Measurements from ENCODE around the gene PHACTR1. TPM values are rescaled to one million over a fixed set of nuclear protein-coding genes. Genes with fewer than 3 reads are reported as not detected.

PHACTR1 gene
- total and polyA plus RNA-seq, 2 of the 4 experiments (the other 2 are of a cell fraction) = not detected

GRCh38 chr6:12861603-12862002 lies 145.0 kb downstream of the PHACTR1 start:
- H3K79me1 ChIP-seq (ENCODE audit: low read depth in 1 of 2, low read length in 2 of 2) = no peaks in the 10 kb centered on the region
- no peak overlapping the region for H3K4ac ChIP-seq (ENCODE audit: low read depth, low read length)
- no peak overlapping the region for H3K18ac ChIP-seq (ENCODE audit: low read depth, low read length)
- H4K20me1 ChIP-seq (ENCODE audit: insufficient read depth, low read length) = no peaks in the 10 kb centered on the region
- H2BK120ac ChIP-seq (ENCODE audit: low read depth, low read length) = no peak overlapping the region
- no peak overlapping the region for H4K5ac ChIP-seq (ENCODE audit: low read depth, low read length)
- no peak overlapping the region for H3K14ac ChIP-seq (replicated peaks; ENCODE audit: low read depth, low read length)
- intact Hi-C loops (cut with micrococcal nuclease) = no loop called here
- H2AK5ac ChIP-seq (ENCODE audit: low read depth, low read length) = no peak overlapping the region
- H3K27ac ChIP-seq (ENCODE audit: insufficient read depth, low read length) = no peak overlapping the region
- no peak overlapping the region for H3K4me3 ChIP-seq (ENCODE audit: insufficient read depth, low read depth, low read length)
- H2AK9ac ChIP-seq (replicated peaks; ENCODE audit: low read depth, low read length, poor library complexity) = no peak overlapping the region
- no peaks in the 10 kb centered on the region; the same call in 1 of the 2 replicates for H3K9me3 ChIP-seq (ENCODE audit: control insufficient read depth, insufficient read depth, low read length)
- DNase-seq (no peak), ATAC-seq (ENCODE audit: low read depth) (no peak)
- H3K36me3 ChIP-seq (ENCODE audit: control insufficient read depth, insufficient read depth, low read length) = no peaks in the 10 kb centered on the region
- POLR2A ChIA-PET (ENCODE audit: unreplicated experiment) = no interaction called here
- CTCF ChIA-PET = no interaction called here
- no peaks in the 10 kb centered on the region for H3K27me3 ChIP-seq (ENCODE audit: control insufficient read depth, insufficient read depth, low read length)
- no peak overlapping the region for H4K91ac ChIP-seq (ENCODE audit: insufficient read depth, low read depth, low read length)
- H3K9ac ChIP-seq (ENCODE audit: low read depth, low read length) = no peak overlapping the region
- no peak overlapping the region for H3K56ac ChIP-seq (ENCODE audit: extremely low read depth, insufficient read depth, low read length)
- H2AFZ ChIP-seq (replicated peaks; ENCODE audit: low read length, poor library complexity) = no peak overlapping the region
- WGBS, 2 experiments (ENCODE audit: extremely low coverage in 2 of 2, insufficient read length in 1 of 2) = no CpG with 5 or more reads among the region's 2 CpGs
- H3K9me1 ChIP-seq (ENCODE audit: insufficient read depth, low read length) = no peaks in the 10 kb centered on the region
- in situ Hi-C loops (cut with MboI; ENCODE audit: low sequenced_read_pairs) = no loop called here
- no peak for TF ChIP-seq POLR2A (IDR thresholded peaks at IDR 0.05; ENCODE audit: low read depth, low read length)
- no peak for TF ChIP-seq BHLHE40 (IDR thresholded peaks at IDR 0.05; ENCODE audit: low read depth, low read length)
- no peak for TF ChIP-seq FOS (IDR thresholded peaks at IDR 0.05; ENCODE audit: low read depth, low read length)
- no peak for TF ChIP-seq CTCF (conservative IDR thresholded peaks at IDR 0.05; ENCODE audit: low read depth, low read length)
- no peak for TF ChIP-seq MAZ (IDR thresholded peaks at IDR 0.05; ENCODE audit: borderline replicate concordance, low read depth, low read length)
- no peak for TF ChIP-seq CEBPB (IDR thresholded peaks at IDR 0.05; ENCODE audit: low read depth, low read length)
- no peak for TF ChIP-seq SMC3 (IDR thresholded peaks at IDR 0.05; ENCODE audit: low read depth, low read length)
- no peak for TF ChIP-seq CHD1 (IDR thresholded peaks at IDR 0.05; ENCODE audit: low read depth, low read length)
- no peak for TF ChIP-seq USF2 (IDR thresholded peaks at IDR 0.05; ENCODE audit: low read depth, low read length)
- TF ChIP-seq MXI1 (IDR thresholded peaks at IDR 0.05; ENCODE audit: borderline replicate concordance, low read depth, low read length) = no peak
- TF ChIP-seq NFE2L2 (IDR thresholded peaks at IDR 0.05; ENCODE audit: low read depth, low read length) = no peak
- TF ChIP-seq ELK1 (IDR thresholded peaks at IDR 0.05; ENCODE audit: borderline replicate concordance, low read depth, low read length) = no peak
- no peak for TF ChIP-seq RFX5 (IDR thresholded peaks at IDR 0.05; ENCODE audit: low read depth, low read length)
- no peak for TF ChIP-seq RAD21 (IDR thresholded peaks at IDR 0.05; ENCODE audit: low read length)
- TF ChIP-seq MAFK (IDR thresholded peaks at IDR 0.05; ENCODE audit: low read depth, low read length) = no peak
- TF ChIP-seq RCOR1 (IDR thresholded peaks at IDR 0.05; ENCODE audit: insufficient replicate concordance, low read length) = no peak
- H3K23ac ChIP-seq (ENCODE audit: low read depth, low read length) = no peak overlapping the region
- no peaks in the 10 kb centered on the region for H3K4me1 ChIP-seq (ENCODE audit: control insufficient read depth, insufficient read depth, low read length)
- no peak overlapping the region for H2BK5ac ChIP-seq (ENCODE audit: low read depth, low read length, poor library complexity, severe bottlenecking)
- H3K4me2 ChIP-seq (ENCODE audit: low read depth, low read length) = no peak overlapping the region
- no peak overlapping the region for H2BK15ac ChIP-seq (ENCODE audit: low read depth, low read length)
- H4K8ac ChIP-seq (ENCODE audit: low read depth in 2 of 2, low read length in 2 of 2) = no peak overlapping the region
- dilution Hi-C loops (cut with HindIII; ENCODE audit: low sequenced_read_pairs, unreplicated experiment) = no loop called here
- no TSS peak for BruUV-seq (replicated peaks)
- no peak overlapping the region for H2BK20ac ChIP-seq (ENCODE audit: low read depth, low read length)
